ENCODE results near the gene VASH2.
A peak's percentile ranks its signal among the peaks of the same experiment; 100 is the strongest.
"Not testable (repeated sequence)": the region's sequence is repeated elsewhere in the genome, so short reads cannot be mapped to it uniquely, and the experiment has no call there.

The VASH2 gene

DNA sequence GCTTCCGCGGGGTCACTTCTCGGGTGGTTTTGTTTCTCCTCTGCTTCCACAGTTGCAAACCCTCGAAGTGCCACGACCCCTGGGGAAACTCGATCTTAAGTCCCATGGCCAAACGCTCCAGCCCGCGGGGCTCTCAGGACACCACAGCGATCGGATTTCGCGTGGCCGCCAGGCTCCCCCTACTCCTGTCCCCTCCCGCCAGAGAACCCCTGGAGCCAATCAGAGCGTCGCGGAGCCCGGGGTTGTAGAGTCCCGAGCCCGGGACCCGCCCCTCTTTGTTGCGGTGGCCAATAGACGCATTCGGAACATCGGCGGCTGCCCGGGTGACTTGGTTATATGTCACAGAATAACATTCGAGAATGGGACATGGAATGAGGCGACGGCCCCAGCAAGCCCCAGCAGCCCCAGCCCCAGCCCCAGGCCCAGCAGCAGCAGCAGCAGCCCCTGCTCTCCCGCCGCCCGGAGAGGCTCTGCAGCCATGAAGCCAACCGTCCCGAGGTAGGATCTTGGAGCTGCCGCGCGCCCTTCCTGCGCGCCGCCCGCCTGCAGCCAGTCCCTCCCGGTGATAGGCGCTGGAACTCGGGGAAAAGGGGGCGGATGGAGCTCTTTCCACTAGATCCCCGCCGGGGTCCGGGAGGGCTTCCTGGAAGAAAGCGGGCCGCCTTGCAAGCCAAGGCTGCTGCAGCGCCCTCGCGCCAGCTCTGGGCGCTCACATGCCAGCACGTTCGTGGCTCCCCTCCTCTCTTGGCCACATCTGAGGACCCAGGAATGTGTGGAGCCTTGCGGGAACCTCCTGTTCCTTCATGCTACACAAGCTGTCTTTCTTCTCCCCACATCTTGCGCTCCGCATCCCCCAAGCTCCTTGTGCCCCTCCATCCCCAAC, at the start of gene VASH2:
VASH2 (plus strand) TSS at position 299 of the 883 bp plus-strand sequence. CDS start 1,002 bp downstream, outside the sequence.
- peak; percentile 95 for DNase-seq (ENCODE audit: insufficient read length, low spot score)

GRCh38 chr1:212901290-212901689, 49.1 kb upstream of the VASH2 start:
- TF ChIP-seq, protein P1, sequence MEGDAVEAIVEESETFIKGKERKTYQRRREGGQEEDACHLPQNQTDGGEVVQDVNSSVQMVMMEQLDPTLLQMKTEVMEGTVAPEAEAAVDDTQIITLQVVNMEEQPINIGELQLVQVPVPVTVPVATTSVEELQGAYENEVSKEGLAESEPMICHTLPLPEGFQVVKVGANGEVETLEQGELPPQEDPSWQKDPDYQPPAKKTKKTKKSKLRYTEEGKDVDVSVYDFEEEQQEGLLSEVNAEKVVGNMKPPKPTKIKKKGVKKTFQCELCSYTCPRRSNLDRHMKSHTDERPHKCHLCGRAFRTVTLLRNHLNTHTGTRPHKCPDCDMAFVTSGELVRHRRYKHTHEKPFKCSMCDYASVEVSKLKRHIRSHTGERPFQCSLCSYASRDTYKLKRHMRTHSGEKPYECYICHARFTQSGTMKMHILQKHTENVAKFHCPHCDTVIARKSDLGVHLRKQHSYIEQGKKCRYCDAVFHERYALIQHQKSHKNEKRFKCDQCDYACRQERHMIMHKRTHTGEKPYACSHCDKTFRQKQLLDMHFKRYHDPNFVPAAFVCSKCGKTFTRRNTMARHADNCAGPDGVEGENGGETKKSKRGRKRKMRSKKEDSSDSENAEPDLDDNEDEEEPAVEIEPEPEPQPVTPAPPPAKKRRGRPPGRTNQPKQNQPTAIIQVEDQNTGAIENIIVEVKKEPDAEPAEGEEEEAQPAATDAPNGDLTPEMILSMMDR (IDR thresholded peaks at IDR 0.05; ENCODE audit: insufficient read depth, missing control alignments) = no peak
- FAIRE-seq = peak; percentile 68
- no peak for DNase-seq (ENCODE audit: insufficient read length, low spot score)

More for the DNA sequence above, at the start of gene VASH2:
- no peak for FAIRE-seq
- TF ChIP-seq, protein P1 (IDR thresholded peaks at IDR 0.05; ENCODE audit: insufficient read depth, missing control alignments) = no peak

DNA sequence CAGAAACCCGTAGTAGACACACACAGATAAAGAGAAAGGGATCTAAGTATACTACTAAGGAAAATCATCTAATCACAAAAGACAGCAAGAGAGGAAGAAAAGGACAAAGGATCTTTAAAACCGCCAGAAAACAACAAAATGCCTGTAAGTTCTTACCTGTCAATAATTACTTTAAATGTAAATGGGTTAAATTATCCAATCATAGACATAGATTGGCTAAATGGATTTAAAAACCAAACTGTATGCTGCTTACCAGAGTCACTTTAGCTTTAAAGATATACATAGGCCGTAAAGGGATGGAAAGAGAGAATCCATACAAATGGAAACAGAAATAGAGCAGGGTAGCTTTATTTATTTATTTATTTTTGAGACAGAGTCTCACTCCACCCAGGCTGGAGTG, 48.3 kb upstream of the VASH2 start:
- peak; percentile 16 for FAIRE-seq
- TF ChIP-seq, protein P1 (IDR thresholded peaks at IDR 0.05; ENCODE audit: insufficient read depth, missing control alignments) = no peak
- no peak for DNase-seq (ENCODE audit: insufficient read length, low spot score)

DNA sequence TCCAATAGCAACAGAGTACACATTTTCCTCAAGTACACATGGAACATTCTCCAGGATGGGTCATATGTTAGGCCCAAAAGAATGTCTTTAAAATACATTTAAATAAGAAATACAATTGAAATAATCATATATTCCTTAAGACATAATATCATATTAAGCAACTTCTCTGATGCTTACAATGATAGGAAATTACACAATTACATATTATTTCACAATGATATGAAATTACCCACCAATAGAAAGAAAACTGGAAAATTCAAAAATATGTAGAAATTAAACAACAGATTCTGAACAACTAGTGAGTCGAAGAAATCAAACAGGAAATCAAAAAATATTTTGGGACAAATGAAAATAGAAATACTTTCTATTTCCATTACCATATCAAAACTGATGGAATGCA, 46.7 kb upstream of the VASH2 start:
- FAIRE-seq = no peak

GRCh38 chr1:212908071-212908470, 42.3 kb upstream of the VASH2 start:
- FAIRE-seq; DNase-seq (ENCODE audit: insufficient read length, low spot score): not testable (repeated sequence)

More for the DNA sequence above, 46.7 kb upstream of the VASH2 start:
- no peak for DNase-seq (ENCODE audit: insufficient read length, low spot score)
- TF ChIP-seq, protein P1 (IDR thresholded peaks at IDR 0.05; ENCODE audit: insufficient read depth, missing control alignments) = no peak

GRCh38 chr1:212908971-212909370, 41.4 kb upstream of the VASH2 start:
- FAIRE-seq = no peak
- TF ChIP-seq, protein P1 (IDR thresholded peaks at IDR 0.05; ENCODE audit: insufficient read depth, missing control alignments) = no peak
- no peak for DNase-seq (ENCODE audit: insufficient read length, low spot score)

- DNase-seq (ENCODE audit: insufficient read length, low spot score) = no peak
- FAIRE-seq = no peak
- TF ChIP-seq, protein P1 (IDR thresholded peaks at IDR 0.05; ENCODE audit: insufficient read depth, missing control alignments) = no peak
These were observed 40.7 kb upstream of the VASH2 start for GRCh38 chr1:212909652-212910063.

DNA sequence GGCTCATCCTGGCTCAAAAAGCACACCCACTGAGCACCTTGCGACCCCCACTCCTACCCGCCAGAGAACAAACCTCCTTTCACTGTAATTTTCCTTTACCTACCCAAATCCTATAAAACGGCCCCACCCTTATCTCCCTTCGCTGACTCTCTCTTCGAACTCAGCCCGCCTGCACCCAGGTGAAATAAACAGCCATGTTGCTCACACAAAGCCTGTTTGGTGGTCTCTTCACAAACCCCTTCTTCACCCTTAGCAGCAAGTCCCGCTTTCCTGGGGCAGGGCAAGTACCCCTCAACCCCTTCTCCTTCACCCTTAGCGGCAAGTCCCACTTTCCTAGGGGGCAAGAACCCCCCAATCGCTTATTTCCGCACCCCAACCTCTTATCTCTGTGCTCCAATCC, 40.1 kb upstream of the VASH2 start:
- not testable (repeated sequence) for FAIRE-seq; DNase-seq (ENCODE audit: insufficient read length, low spot score)

DNA sequence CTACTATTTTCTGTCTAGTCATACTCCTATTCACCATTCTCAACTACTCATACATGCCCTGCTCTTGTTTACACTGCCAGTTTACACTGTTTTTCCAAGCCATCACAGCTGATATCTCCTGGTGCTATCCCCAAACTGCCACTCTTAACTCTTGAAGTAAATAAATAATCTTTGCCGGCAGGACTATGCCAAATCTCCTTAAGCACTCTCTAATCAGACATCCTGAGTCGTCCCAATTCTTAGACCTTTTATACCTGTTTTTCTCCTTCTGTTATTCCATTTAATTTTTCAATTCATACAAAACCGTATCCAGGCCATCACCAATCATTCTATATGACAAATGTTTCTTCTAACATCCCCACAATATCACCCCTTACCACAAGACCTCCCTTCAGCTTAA, 36.7 kb upstream of the VASH2 start:
- DNase-seq (ENCODE audit: insufficient read length, low spot score); FAIRE-seq: not testable (repeated sequence)

- FAIRE-seq; DNase-seq (ENCODE audit: insufficient read length, low spot score): not testable (repeated sequence)
These were observed 36.2 kb upstream of the VASH2 start for GRCh38 chr1:212914110-212914509.
